Activated B cell treated with CpG ODN at 0.5 μM for 24 hours (primary cell): Measurements from ENCODE around the gene MYOZ2. TPM values are rescaled to one million over a fixed set of nuclear protein-coding genes. Genes with fewer than 3 reads are reported as not detected.

Source experiments
- ATAC-seq: fragments of 200-7000 bp; cut with Tn5 transposase; one replicate; pipeline ENCODE4 v1.10.0; 2021; ENCODE audit warnings: low read depth, mild to moderate bottlenecking, moderate library complexity
- CTCF ChIA-PET: fragments of 350-600 bp; sonication (Branson Sonifier 250); formaldehyde crosslinking; loops from one replicate; lab custom pipeline; 2021; ENCODE audit warnings: antibody characterized with exemption; lab: Charles Lee
- POLR2A ChIA-PET: fragments of 350-600 bp; sonication (Branson Sonifier 250); formaldehyde crosslinking; loops from one replicate; lab custom pipeline; 2021; ENCODE audit warnings: antibody characterized with exemption; lab: Charles Lee
- DNase-seq: peaks from one replicate; pipeline ENCODE4 v3.0.0; 2022
- H3K27ac Mint-ChIP-seq: one replicate; pipeline ENCODE4 v1.8.0; 2020; ENCODE audit warnings: mixed read lengths
- H3K27me3 Mint-ChIP-seq: one replicate; pipeline ENCODE4 v1.8.0; 2021; ENCODE audit warnings: mixed read lengths
- H3K36me3 Mint-ChIP-seq: one replicate; pipeline ENCODE4 v1.8.0; 2021; ENCODE audit warnings: low read depth, mixed read lengths
- H3K4me1 Mint-ChIP-seq: one replicate; pipeline ENCODE4 v1.8.0; 2021; ENCODE audit warnings: mixed read lengths
- H3K4me3 Mint-ChIP-seq: one replicate; pipeline ENCODE4 v1.8.0; 2020; ENCODE audit warnings: mild to moderate bottlenecking, mixed read lengths
- H3K9me3 Mint-ChIP-seq: one replicate; pipeline ENCODE4 v1.8.0; 2020; ENCODE audit warnings: mixed read lengths
- intact Hi-C: fragments of 100-400 bp; cut with micrococcal nuclease; formaldehyde crosslinking; loops from one replicate; pipeline ENCODE4 v1.15.1; 2024
- total RNA-seq: library from RNA; stranded (reverse); gene quantifications from 2 replicates; pipeline ENCODE4 v1.2.3, GENCODE V29; 2022
- TF ChIP-seq, protein P1 (sequence below): fragments of 200-600 bp; IDR thresholded peaks from one replicate; pipeline ENCODE4 v1.8.0; 2022; ENCODE audit warnings: antibody characterized with exemption, mild to moderate bottlenecking

MYOZ2 gene
- total RNA-seq, 1 donor from 2014 or later: not detected

DNA sequence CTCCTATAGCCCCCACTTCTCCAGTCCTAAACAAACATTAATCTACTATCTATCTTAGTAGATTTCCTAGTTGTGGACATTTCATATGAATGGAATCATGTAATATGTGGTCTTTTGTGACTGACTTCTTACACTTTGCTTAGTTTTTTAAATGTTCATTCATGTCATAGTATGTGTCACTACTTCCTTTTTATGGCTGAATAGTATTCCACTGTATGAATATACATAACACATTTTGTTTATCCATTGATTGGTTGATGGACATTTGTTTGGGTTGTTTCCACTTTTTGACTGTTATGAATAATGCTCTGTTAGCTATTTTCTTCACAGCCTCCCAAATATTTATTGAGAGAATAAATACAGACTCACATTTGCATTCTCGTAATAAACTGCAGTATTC is 96.7 kb downstream of the MYOZ2 start:
- Mint-ChIP-seq H3K27ac (no peak overlapping the region), H3K4me1 (peaks cover 23% of the 10 kb centered on the region), H3K9me3 (no peaks in the 10 kb centered on the region), H3K27me3 (no peaks in the 10 kb centered on the region), H3K36me3 (peaks cover 33% of the 10 kb centered on the region), H3K4me3 (no peak overlapping the region)
- ChIA-PET CTCF (no interaction called here), POLR2A (interaction anchor here (1.2 kb wide), 1 partner anchor 20 kb away, joined by 6 read pairs; the partner anchor contains the start of gene USP53)
- ATAC-seq (no peak), DNase-seq (no peak)
- TF ChIP-seq, protein P1, sequence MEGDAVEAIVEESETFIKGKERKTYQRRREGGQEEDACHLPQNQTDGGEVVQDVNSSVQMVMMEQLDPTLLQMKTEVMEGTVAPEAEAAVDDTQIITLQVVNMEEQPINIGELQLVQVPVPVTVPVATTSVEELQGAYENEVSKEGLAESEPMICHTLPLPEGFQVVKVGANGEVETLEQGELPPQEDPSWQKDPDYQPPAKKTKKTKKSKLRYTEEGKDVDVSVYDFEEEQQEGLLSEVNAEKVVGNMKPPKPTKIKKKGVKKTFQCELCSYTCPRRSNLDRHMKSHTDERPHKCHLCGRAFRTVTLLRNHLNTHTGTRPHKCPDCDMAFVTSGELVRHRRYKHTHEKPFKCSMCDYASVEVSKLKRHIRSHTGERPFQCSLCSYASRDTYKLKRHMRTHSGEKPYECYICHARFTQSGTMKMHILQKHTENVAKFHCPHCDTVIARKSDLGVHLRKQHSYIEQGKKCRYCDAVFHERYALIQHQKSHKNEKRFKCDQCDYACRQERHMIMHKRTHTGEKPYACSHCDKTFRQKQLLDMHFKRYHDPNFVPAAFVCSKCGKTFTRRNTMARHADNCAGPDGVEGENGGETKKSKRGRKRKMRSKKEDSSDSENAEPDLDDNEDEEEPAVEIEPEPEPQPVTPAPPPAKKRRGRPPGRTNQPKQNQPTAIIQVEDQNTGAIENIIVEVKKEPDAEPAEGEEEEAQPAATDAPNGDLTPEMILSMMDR: no peak
- intact Hi-C loops: loop anchor here (2.0 kb wide), 1 partner anchor 13 kb away; no protein-coding TSS in a partner anchor

DNA sequence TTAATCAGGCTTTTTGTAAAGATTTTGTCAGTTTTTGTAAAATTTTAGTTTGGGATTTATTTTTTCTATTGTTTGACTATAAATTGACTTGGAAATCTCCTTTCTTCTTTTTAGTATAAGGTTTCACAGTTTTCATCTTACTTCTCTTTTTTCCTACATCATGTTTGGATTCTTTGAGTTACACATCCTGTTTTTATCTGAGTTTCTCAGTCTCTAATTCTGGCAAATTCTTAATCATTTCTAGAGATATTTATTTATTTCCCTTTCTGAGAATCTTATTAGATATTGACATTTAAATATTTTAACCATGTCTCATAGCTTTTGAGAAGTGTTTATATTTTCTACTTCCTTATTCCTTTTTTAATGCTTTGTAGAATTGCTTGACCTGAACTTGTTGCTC is 97.6 kb downstream of the MYOZ2 start:
- peaks cover 28% of the 10 kb centered on the region for H3K4me1 Mint-ChIP-seq
- peak overlapping the region; percentile 8 for H3K27ac Mint-ChIP-seq
- ChIA-PET POLR2A (interaction anchor here (0.9 to 1.2 kb wide), 2 partner anchors 21 kb away, joined by 3 to 6 read pairs; partner anchors contain the start of gene USP53), CTCF (no interaction called here)
- no peak overlapping the region for H3K4me3 Mint-ChIP-seq
- TF ChIP-seq, protein P1: no peak
- ATAC-seq: no peak
- no peaks in the 10 kb centered on the region for H3K27me3 Mint-ChIP-seq
- peaks cover 32% of the 10 kb centered on the region for H3K36me3 Mint-ChIP-seq
- no peaks in the 10 kb centered on the region for H3K9me3 Mint-ChIP-seq
- DNase-seq: no peak
- intact Hi-C loops: loop anchor here (2.0 kb wide), 1 partner anchor 14 kb away; no protein-coding TSS in a partner anchor

DNA sequence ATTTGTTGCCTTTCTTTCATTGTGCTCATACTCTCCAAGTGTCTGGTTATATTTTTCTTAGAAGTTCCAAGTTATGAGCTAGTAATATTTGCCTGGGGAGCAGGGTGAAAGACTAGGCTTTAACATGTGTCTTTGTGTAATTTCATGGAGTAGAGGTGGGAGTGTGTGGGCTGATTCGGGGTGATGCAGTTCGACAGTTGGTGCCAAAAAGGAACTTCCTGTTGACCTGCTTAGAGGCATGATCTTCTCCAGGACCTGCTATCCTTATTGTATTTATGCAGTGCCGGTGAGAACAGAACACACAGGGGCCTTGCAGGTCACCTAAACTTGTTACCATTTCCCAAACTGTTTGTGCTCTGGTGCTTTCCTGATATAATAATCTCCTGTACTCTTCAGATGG is 98.1 kb downstream of the MYOZ2 start:
- no peak for ATAC-seq

DNA sequence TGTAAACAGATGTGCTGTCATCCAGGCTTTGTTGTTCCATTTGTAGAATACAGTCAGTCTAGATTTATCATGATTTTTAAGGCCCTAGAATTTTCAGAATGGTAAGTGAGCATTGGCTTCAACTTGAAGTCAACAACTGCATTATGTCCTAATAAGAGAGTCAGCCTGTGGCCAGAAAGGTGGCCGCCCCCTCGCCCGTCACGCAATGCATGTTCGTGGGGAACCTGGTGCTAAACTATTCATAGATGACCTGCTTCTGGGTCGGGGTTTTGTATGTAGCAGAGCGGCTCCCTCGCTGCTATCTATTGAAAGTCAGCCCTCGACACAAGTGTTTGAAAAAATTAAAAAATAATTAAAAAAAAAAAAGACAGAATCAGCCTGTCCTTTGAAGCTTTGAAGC is 101.6 kb downstream of the MYOZ2 start:
- Mint-ChIP-seq H3K4me3 (no peak overlapping the region), H3K9me3 (no peaks in the 10 kb centered on the region), H3K36me3 (peaks cover 36% of the 10 kb centered on the region), H3K27ac (no peak overlapping the region), H3K4me1 (peaks cover 29% of the 10 kb centered on the region), H3K27me3 (no peaks in the 10 kb centered on the region)
- CTCF ChIA-PET: no interaction called here
- POLR2A ChIA-PET: interaction anchor here (0.5 kb wide), 1 partner anchor 33 kb away, joined by 4 read pairs; no protein-coding TSS in a partner anchor
- DNase-seq: no peak
- TF ChIP-seq, protein P1: no peak
- intact Hi-C loops: no loop called here
- ATAC-seq: no peak

More for the DNA sequence above, 98.1 kb downstream of the MYOZ2 start:
- Mint-ChIP-seq H3K27me3 (no peaks in the 10 kb centered on the region), H3K4me3 (peak overlapping the region; percentile 4), H3K9me3 (no peaks in the 10 kb centered on the region), H3K36me3 (peaks cover 34% of the 10 kb centered on the region), H3K4me1 (peaks cover 29% of the 10 kb centered on the region), H3K27ac (peak overlapping the region; percentile 50)
- intact Hi-C loops: loop anchor here (2.0 kb wide), 1 partner anchor 15 kb away; no protein-coding TSS in a partner anchor
- CTCF ChIA-PET: no interaction called here
- DNase-seq: no peak
- POLR2A ChIA-PET: interaction anchor here (0.9 kb wide), 1 partner anchor 22 kb away, joined by 3 read pairs; the partner anchor contains the start of gene USP53
- TF ChIP-seq, protein P1: no peak

Other genes starting within 250 kb of the MYOZ2 start
- 0.18 and 0.24 TPM in 2 replicates for gene SYNPO2, start 247.0 kb upstream of the MYOZ2 start, total RNA-seq
- gene USP53, start 76.9 kb downstream of the MYOZ2 start, total RNA-seq: 20.4 TPM in 2 replicates
- not detected in 2 replicates for gene FABP2, start 186.3 kb downstream of the MYOZ2 start, total RNA-seq